IMR-90 (cell line): ENCODE data around the gene SRGAP3. TPM values are rescaled to one million over a fixed set of nuclear protein-coding genes. Genes with fewer than 3 reads are reported as not detected.

ENCODE experiments used
- ATAC-seq: fragments of 200-7000 bp; cut with Tn5 transposase; 2 replicates; pipeline ENCODE4 v1.9.1; 2020; ENCODE audit warnings: low read depth, mild to moderate bottlenecking, moderate library complexity
- BruUV-seq: library from RNA; stranded (reverse); fragments of 400-500 nt; replicated peaks from 2 replicates; lab custom pipeline; 2021; lab: Mats Ljungman, UMichigan
- CTCF ChIA-PET: fragments of 300-600 bp; formaldehyde crosslinking; extraction: SDS; loops from one replicate; lab custom pipeline; 2021; ENCODE audit warnings: antibody characterized with exemption; lab: Yijun Ruan, JAX
- POLR2A ChIA-PET: fragments of 300-600 bp; sonication (Branson Sonifier 250); formaldehyde crosslinking; loops from one replicate; lab custom pipeline; 2022; ENCODE audit warnings: antibody characterized with exemption; ENCODE audit not compliant: unreplicated experiment; lab: Charles Lee
- DNase-seq: peaks from one replicate; pipeline ENCODE4 v3.0.0; 2013
- H2AFZ ChIP-seq: replicated peaks from 2 replicates; pipeline ENCODE3; 2013; ENCODE audit warnings: low read length, mild to moderate bottlenecking; ENCODE audit not compliant: poor library complexity
- H2AK5ac ChIP-seq: 2 replicates; pipeline ENCODE4 v1.6.1; 2013; ENCODE audit warnings: low read depth, low read length, inconsistent platforms
- H2AK9ac ChIP-seq: replicated peaks from 2 replicates; pipeline ENCODE3; 2013; ENCODE audit warnings: mild to moderate bottlenecking, low read depth, low read length, moderate library complexity; ENCODE audit not compliant: poor library complexity
- H2BK120ac ChIP-seq: 2 replicates; pipeline ENCODE4 v1.6.1; 2013; ENCODE audit warnings: low read depth, low read length, inconsistent platforms
- H2BK15ac ChIP-seq: 3 replicates; pipeline ENCODE4 v1.6.1; 2013; ENCODE audit warnings: low read depth, low read length, inconsistent platforms
- H2BK20ac ChIP-seq: 2 replicates; pipeline ENCODE4 v1.6.1; 2013; ENCODE audit warnings: low read depth, mild to moderate bottlenecking, inconsistent platforms, low read length, moderate library complexity
- H2BK5ac ChIP-seq: 2 replicates; pipeline ENCODE4 v1.6.1; 2013; ENCODE audit warnings: mild to moderate bottlenecking, low read depth, low read length, inconsistent platforms; ENCODE audit not compliant: poor library complexity, severe bottlenecking
- H3K14ac ChIP-seq: replicated peaks from 2 replicates; pipeline ENCODE4 v1.6.1; 2013; ENCODE audit warnings: low read depth, low read length, inconsistent platforms
- H3K18ac ChIP-seq: 2 replicates; pipeline ENCODE4 v1.6.1; 2013; ENCODE audit warnings: low read depth, low read length, control low read depth
- H3K23ac ChIP-seq: 2 replicates; pipeline ENCODE4 v1.6.1; 2013; ENCODE audit warnings: low read depth, low read length, inconsistent platforms
- H3K27ac ChIP-seq: 2 replicates; pipeline ENCODE4 v1.5.1; 2013; ENCODE audit warnings: mild to moderate bottlenecking, control low read depth, low read length; ENCODE audit not compliant: insufficient read depth
- H3K27me3 ChIP-seq: 2 replicates; pipeline ENCODE4 v1.6.1; 2013; ENCODE audit warnings: low read length; ENCODE audit not compliant: control insufficient read depth, insufficient read depth
- H3K36me3 ChIP-seq: 2 replicates; pipeline ENCODE4 v1.6.1; 2013; ENCODE audit warnings: low read length, mixed read lengths; ENCODE audit not compliant: control insufficient read depth, insufficient read depth
- H3K4ac ChIP-seq: 2 replicates; pipeline ENCODE4 v1.6.1; 2013; ENCODE audit warnings: low read depth, low read length, inconsistent platforms
- H3K4me1 ChIP-seq: 2 replicates; pipeline ENCODE4 v1.6.1; 2013; ENCODE audit warnings: low read length, mixed read lengths; ENCODE audit not compliant: control insufficient read depth, insufficient read depth
- H3K4me2 ChIP-seq: 2 replicates; pipeline ENCODE4 v1.6.1; 2013; ENCODE audit warnings: low read depth, mild to moderate bottlenecking, control low read depth, low read length, moderate library complexity
- H3K4me3 ChIP-seq: 2 replicates; pipeline ENCODE4 v1.5.1; 2013; ENCODE audit warnings: low read depth, mild to moderate bottlenecking, control low read depth, low read length, moderate library complexity; ENCODE audit not compliant: insufficient read depth
- H3K56ac ChIP-seq: 2 replicates; pipeline ENCODE4 v1.6.1; 2013; ENCODE audit warnings: low read length, inconsistent platforms; ENCODE audit not compliant: insufficient read depth; ENCODE audit errors: extremely low read depth
- H3K79me1 ChIP-seq, 2 experiments: 2 replicates each; pipeline ENCODE4 v1.6.1; 2013; ENCODE audit warnings: low read length in 2 of 2, inconsistent platforms in 1 of 2, low read depth in 1 of 2
- H3K9ac ChIP-seq: 2 replicates; pipeline ENCODE4 v1.6.1; 2013; ENCODE audit warnings: low read depth, low read length, control low read depth
- H3K9me1 ChIP-seq: 2 replicates; pipeline ENCODE4 v1.6.1; 2013; ENCODE audit warnings: low read length, inconsistent platforms; ENCODE audit not compliant: insufficient read depth
- H3K9me3 ChIP-seq: 2 replicates; pipeline ENCODE4 v1.6.1; 2013; ENCODE audit warnings: low read length; ENCODE audit not compliant: control insufficient read depth, insufficient read depth
- H4K20me1 ChIP-seq: 2 replicates; pipeline ENCODE4 v1.6.1; 2013; ENCODE audit warnings: low read length, inconsistent platforms; ENCODE audit not compliant: insufficient read depth
- H4K5ac ChIP-seq: 2 replicates; pipeline ENCODE4 v1.6.1; 2013; ENCODE audit warnings: mild to moderate bottlenecking, low read depth, low read length, control low read depth
- H4K8ac ChIP-seq, 2 experiments: 2 replicates each; pipeline ENCODE4 v1.6.1; 2013; ENCODE audit warnings: low read depth in 2 of 2, low read length in 2 of 2, control low read depth in 1 of 2, inconsistent platforms in 1 of 2
- H4K91ac ChIP-seq: 2 replicates; pipeline ENCODE4 v1.6.1; 2013; ENCODE audit warnings: low read depth, low read length, inconsistent platforms; ENCODE audit not compliant: insufficient read depth
- CEBPB ChIP-seq: IDR thresholded peaks from 2 replicates; pipeline ENCODE4 v1.6.1; 2012; ENCODE audit warnings: low read depth, low read length, improper control_type of control experiment
- NFE2L2 ChIP-seq: fragments of 150-350 bp; IDR thresholded peaks from 2 replicates; pipeline ENCODE4 v1.6.1; 2016; ENCODE audit warnings: low read depth, mild to moderate bottlenecking, low read length
- POLR2A ChIP-seq: IDR thresholded peaks from 2 replicates; pipeline ENCODE4 v1.6.1; 2012; ENCODE audit warnings: mild to moderate bottlenecking, low read depth, low read length
- RAD21 ChIP-seq: IDR thresholded peaks from 2 replicates; pipeline ENCODE4 v1.6.1; 2012; ENCODE audit warnings: low read length, improper control_type of control experiment
- SMC3 ChIP-seq: fragments of 150-350 bp; IDR thresholded peaks from 2 replicates; pipeline ENCODE4 v1.6.1; 2016; ENCODE audit warnings: low read depth, mild to moderate bottlenecking, antibody characterized with exemption, low read length, moderate library complexity
- WGBS, 2 experiments: methylation state at CpG; one replicate each; pipeline versions ENCODE4 v1.1.5 to v1.1.7; 2013; ENCODE audit warnings: missing lambda C conversion rate in 2 of 2; ENCODE audit not compliant: insufficient read length in 1 of 2; ENCODE audit errors: extremely low coverage in 2 of 2; 5-methylcytosine and 5-hydroxymethylcytosine counted together
- dilution Hi-C: fragments of 300-500 bp; cut with HindIII; formaldehyde crosslinking; loops from one replicate; pipeline ENCODE4 v1.14.3; 2018; ENCODE audit warnings: low sequenced_read_pairs; ENCODE audit not compliant: unreplicated experiment
- in situ Hi-C: fragments of 300-500 bp; cut with MboI; formaldehyde crosslinking; loops from 3 replicates; pipeline ENCODE4 v1.14.3; 2019; ENCODE audit warnings: low sequenced_read_pairs, inconsistent platforms, mixed read lengths
- intact Hi-C: fragments of 100-400 bp; cut with micrococcal nuclease; formaldehyde crosslinking; loops from 2 replicates; pipeline ENCODE4 v1.10.0; 2022
- polyA plus RNA-seq, 3 experiments: library from polyadenylated mRNA; depleted of rRNA; stranded (reverse); fragments of >200 nt; gene quantifications; 2 replicates each; pipeline ENCODE4 v1.2.3, GENCODE V29; 2012; ENCODE audit warnings: low replicate concordance in 1 of 3
- total RNA-seq: library from RNA; depleted of rRNA; stranded (reverse); fragments of >200 nt; gene quantifications from 2 replicates; pipeline ENCODE4 v1.2.3, GENCODE V29; 2012
- TF ChIP-seq, protein P1 (sequence below): conservative IDR thresholded peaks from 2 replicates; pipeline ENCODE4 v1.5.1; 2012; ENCODE audit warnings: mild to moderate bottlenecking, low read depth, low read length, improper control_type of control experiment

The SRGAP3 gene
- total and polyA plus RNA-seq, 2 of the 4 experiments (the other 2 are of a cell fraction) = 0.68 to 1.4 TPM

DNA sequence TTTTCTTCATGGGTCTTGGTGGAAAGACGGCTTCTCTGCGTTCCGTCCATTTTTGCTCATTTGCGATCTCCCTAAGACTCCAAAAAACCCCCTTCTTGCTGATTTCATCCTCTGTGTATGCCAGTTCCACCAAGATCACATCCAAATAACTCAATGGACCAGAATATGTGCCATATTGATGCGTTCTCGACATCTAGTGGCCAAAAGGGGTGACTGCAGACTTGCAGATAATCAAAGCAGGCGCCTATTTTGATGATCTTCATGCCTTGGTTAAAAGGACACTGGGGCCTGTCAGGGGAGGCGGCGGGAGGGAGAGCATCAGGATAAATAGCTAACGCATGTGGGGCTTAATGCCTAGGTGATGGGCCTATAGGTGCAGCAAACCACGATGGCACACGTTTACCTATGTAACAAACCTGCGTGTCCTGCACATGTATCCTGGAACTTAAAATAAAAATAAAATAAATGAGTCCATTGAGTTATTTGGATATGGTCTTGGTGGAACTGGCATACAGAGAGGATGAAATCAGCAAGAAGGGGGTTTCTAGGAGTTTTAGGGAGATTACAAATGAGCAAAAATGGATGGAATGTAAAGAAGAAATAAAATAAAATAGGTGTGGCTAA lies 182.0 kb downstream of the SRGAP3 start:
- H3K14ac ChIP-seq = no peak overlapping the region
- ATAC-seq (peak; percentile 92), DNase-seq (peak; percentile 71)
- no peak overlapping the region for H3K4ac ChIP-seq
- H3K9me3 ChIP-seq = no peaks in the 10 kb centered on the region
- no peak overlapping the region for H3K18ac ChIP-seq
- no TSS peak for BruUV-seq
- no peaks in the 10 kb centered on the region for H3K36me3 ChIP-seq
- no peak overlapping the region for H4K5ac ChIP-seq
- H2BK5ac ChIP-seq = no peak overlapping the region
- POLR2A ChIA-PET = no interaction called here
- no peak overlapping the region for H2AK5ac ChIP-seq
- no peaks in the 10 kb centered on the region for H4K20me1 ChIP-seq
- H2BK15ac ChIP-seq = no peak overlapping the region
- H2AK9ac ChIP-seq = no peak overlapping the region
- no peak overlapping the region for H4K8ac ChIP-seq
- dilution Hi-C loops (no loop called here), intact Hi-C loops (loop anchor here (1.0 to 5.0 kb wide), 6 partner anchors 79 to 625 kb away; partner anchors contain the start of gene OXTR), in situ Hi-C loops (loop anchor here (5.0 to 25.0 kb wide), 3 partner anchors 95 to 405 kb away; partner anchors contain the start of gene OXTR)
- peaks cover 14% of the 10 kb centered on the region for H3K27me3 ChIP-seq
- TF ChIP-seq SMC3 (peak; percentile 91), POLR2A (peak; percentile 56; the same call in 1 of the 2 replicates), CEBPB (no peak), NFE2L2 (no peak), RAD21 (peak; percentile 92)
- TF ChIP-seq, protein P1, sequence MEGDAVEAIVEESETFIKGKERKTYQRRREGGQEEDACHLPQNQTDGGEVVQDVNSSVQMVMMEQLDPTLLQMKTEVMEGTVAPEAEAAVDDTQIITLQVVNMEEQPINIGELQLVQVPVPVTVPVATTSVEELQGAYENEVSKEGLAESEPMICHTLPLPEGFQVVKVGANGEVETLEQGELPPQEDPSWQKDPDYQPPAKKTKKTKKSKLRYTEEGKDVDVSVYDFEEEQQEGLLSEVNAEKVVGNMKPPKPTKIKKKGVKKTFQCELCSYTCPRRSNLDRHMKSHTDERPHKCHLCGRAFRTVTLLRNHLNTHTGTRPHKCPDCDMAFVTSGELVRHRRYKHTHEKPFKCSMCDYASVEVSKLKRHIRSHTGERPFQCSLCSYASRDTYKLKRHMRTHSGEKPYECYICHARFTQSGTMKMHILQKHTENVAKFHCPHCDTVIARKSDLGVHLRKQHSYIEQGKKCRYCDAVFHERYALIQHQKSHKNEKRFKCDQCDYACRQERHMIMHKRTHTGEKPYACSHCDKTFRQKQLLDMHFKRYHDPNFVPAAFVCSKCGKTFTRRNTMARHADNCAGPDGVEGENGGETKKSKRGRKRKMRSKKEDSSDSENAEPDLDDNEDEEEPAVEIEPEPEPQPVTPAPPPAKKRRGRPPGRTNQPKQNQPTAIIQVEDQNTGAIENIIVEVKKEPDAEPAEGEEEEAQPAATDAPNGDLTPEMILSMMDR = peak; percentile 96
- H3K56ac ChIP-seq = no peak overlapping the region
- H3K4me2 ChIP-seq = no peak overlapping the region
- no peaks in the 10 kb centered on the region for H3K9me1 ChIP-seq
- H4K91ac ChIP-seq = no peak overlapping the region
- CTCF ChIA-PET = interaction anchor here (1.0 kb wide), 1 partner anchor 13 kb away, joined by 3 read pairs; no protein-coding TSS in a partner anchor
- WGBS, 2 experiments = 36% methylated on average over 5 of the region's 13 CpGs; no CpG with 5 or more reads in 1 of the 2 experiments
- H3K9ac ChIP-seq = no peak overlapping the region
- no peak overlapping the region for H3K27ac ChIP-seq
- no peak overlapping the region for H3K23ac ChIP-seq
- peak overlapping the region; percentile 59 for H2AFZ ChIP-seq
- H2BK120ac ChIP-seq = no peak overlapping the region
- no peaks in the 10 kb centered on the region for H3K79me1 ChIP-seq
- H2BK20ac ChIP-seq = no peak overlapping the region
- H3K4me1 ChIP-seq = no peaks in the 10 kb centered on the region
- no peak overlapping the region for H3K4me3 ChIP-seq
